ENCODE data around the gene BFAR.
"Not testable (repeated sequence)": the region's sequence is repeated elsewhere in the genome, so short reads cannot be mapped to it uniquely, and the experiment has no call there.

The BFAR gene

GRCh38 chr16:14701859-14702258, 69.1 kb downstream of the BFAR start:
- DNase-seq = not testable (repeated sequence)

GRCh38 chr16:14702672-14703071, 69.9 kb downstream of the BFAR start:
- DNase-seq = not testable (repeated sequence)

DNA sequence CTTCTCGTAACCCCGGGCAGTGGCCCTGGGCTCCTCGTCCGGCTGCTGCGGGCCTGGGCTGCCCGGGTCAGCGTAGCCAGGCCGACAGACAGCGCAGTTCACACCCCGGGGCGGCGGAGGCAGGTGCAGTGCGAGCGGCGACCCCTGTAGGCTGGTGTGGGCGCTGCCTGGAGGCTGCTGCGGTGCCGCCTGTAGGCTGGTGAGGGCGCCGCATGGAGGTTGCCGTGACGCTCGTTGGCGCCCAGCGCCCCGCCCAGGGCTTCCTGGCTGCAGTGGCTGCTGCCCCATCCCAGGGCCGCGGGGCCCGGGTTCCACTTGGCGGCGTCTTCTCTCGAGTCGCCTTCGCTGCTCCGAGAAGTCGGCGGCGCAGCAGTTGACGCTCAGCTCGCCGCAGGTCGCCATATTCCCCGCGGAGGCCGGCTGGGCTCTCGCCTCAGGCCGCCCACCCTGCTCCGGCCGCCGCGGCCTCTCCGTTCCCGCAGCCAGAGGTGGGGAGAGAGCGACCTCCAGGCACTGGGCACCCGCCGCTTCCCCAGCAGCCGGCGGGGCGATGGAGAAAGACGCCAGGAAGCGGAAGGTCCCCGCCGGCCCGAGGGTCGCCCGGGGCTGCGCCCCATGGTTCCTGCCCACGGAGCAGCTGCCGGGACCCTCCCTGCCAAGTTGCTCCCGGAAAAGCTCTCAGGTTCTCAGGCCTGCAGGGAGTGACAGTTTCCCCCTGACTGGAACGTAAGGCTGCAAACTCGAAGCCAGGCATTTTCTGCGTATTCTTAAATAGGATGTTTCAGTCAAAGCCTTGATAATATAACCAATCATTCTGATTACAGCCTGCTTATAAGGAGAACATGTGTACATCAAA, 70.6 kb downstream of the BFAR start, which contains the start of gene NPIPA3:
TSS of gene NPIPA3 (plus strand) at position 256 of the 856 bp plus-strand sequence. CDS start 5,533 bp downstream, outside the sequence.
- DNase-seq = not testable (repeated sequence)
